Vagina (tissue), 2 donors: Measurements from ENCODE around the gene TRMT1L. TPM values are rescaled to one million over a fixed set of nuclear protein-coding genes. Genes with fewer than 3 reads are reported as not detected.

Experiments
- DNase-seq, 2 donors: peaks; one replicate each; pipeline ENCODE4 v3.0.0-alpha.2; 2017; ENCODE audit errors: extremely low spot score in 2 of 2
- H3K27ac ChIP-seq: fragments of 200-600 bp; sonication (generic); one replicate; pipeline ENCODE4 v1.5.1; 2019
- H3K27me3 ChIP-seq: fragments of 200-600 bp; sonication (generic); one replicate; pipeline ENCODE4 v1.5.1; 2019
- H3K36me3 ChIP-seq, 2 donors: fragments of 200-600 bp; sonication (generic); one replicate each; pipeline ENCODE4 v1.5.1; 2017 to 2019
- H3K4me1 ChIP-seq: fragments of 200-600 bp; sonication (generic); one replicate; pipeline ENCODE4 v1.5.1; 2019
- H3K4me3 ChIP-seq, 2 donors: fragments of 200-600 bp; sonication (generic); 1 replicate in 1 of 2; 2 replicates in 1 of 2; pipeline ENCODE4 v1.5.1; 2016 to 2019
- H3K9me3 ChIP-seq: fragments of 200-600 bp; sonication (generic); one replicate; pipeline ENCODE4 v1.5.1; 2019
- CTCF ChIP-seq, 3 experiments: fragments of 450-650 bp in 2 of 3; fragments of 200-600 bp in 1 of 3; sonication (generic) in 1 of 3; IDR thresholded peaks; one replicate each; pipeline ENCODE4 v1.5.1; 2017 to 2019; ENCODE audit warnings: antibody characterized with exemption in 3 of 3, mild to moderate bottlenecking in 2 of 3, moderate library complexity in 2 of 3
- POLR2A ChIP-seq, 2 donors: fragments of 450-650 bp; IDR thresholded peaks; one replicate each; pipeline ENCODE4 v1.6.1; 2017; ENCODE audit warnings: antibody characterized with exemption in 2 of 2, mild to moderate bottlenecking in 2 of 2, moderate library complexity in 2 of 2
- POLR2AphosphoS5 ChIP-seq, 2 donors: sonication (generic); formaldehyde crosslinking; IDR thresholded peaks; one replicate each; pipeline ENCODE4 v1.9.0; 2017; ENCODE audit warnings: antibody characterized with exemption in 2 of 2, mild to moderate bottlenecking in 2 of 2, low read depth in 1 of 2; ENCODE audit not compliant: insufficient read depth in 1 of 2
- intact Hi-C: fragments of 100-400 bp; cut with DNase I; formaldehyde crosslinking; loops from one replicate; pipeline ENCODE4 v1.15.1; 2023
- total RNA-seq: library from RNA; depleted of rRNA; stranded (reverse); fragments of >200 nt; gene quantifications from one replicate; pipeline ENCODE4 v1.2.3, GENCODE V29; 2016

Gene TRMT1L
- total RNA-seq, 1 donor from 2014 or later: 23.1 TPM

- no peaks in the 10 kb centered on the region for H3K4me1 ChIP-seq
- H3K27ac ChIP-seq: no peak overlapping the region
- intact Hi-C loops: no loop called here
- DNase-seq: no peak
- TF ChIP-seq CTCF (IDR thresholded peaks at IDR 0.05): no peak
- TF ChIP-seq POLR2A (IDR thresholded peaks at IDR 0.05): no peak
- no peak for TF ChIP-seq POLR2AphosphoS5 (IDR thresholded peaks at IDR 0.05; ENCODE audit: insufficient read depth in 1 of 2, low read depth in 1 of 2)
- no peaks in the 10 kb centered on the region for H3K9me3 ChIP-seq
- no peaks in the 10 kb centered on the region for H3K27me3 ChIP-seq
- H3K4me3 ChIP-seq: no peak overlapping the region
- H3K36me3 ChIP-seq: peaks cover 0 to 14% of the 10 kb centered on the region in 2 donors
Observed at GRCh38 chr1:185087746-185088145, 69.0 kb downstream of the TRMT1L start.

GRCh38 chr1:185087101-185087500 is 69.7 kb downstream of the TRMT1L start:
- H3K9me3 ChIP-seq: no peaks in the 10 kb centered on the region
- no peaks in the 10 kb centered on the region for H3K4me1 ChIP-seq
- DNase-seq: no peak
- TF ChIP-seq POLR2AphosphoS5 (IDR thresholded peaks at IDR 0.05; ENCODE audit: insufficient read depth in 1 of 2, low read depth in 1 of 2) (no peak), CTCF (IDR thresholded peaks at IDR 0.05) (no peak), POLR2A (IDR thresholded peaks at IDR 0.05) (no peak)
- intact Hi-C loops: no loop called here
- H3K27me3 ChIP-seq: no peaks in the 10 kb centered on the region
- peaks cover 0 to 14% of the 10 kb centered on the region in 2 donors for H3K36me3 ChIP-seq
- no peak overlapping the region for H3K4me3 ChIP-seq
- no peak overlapping the region for H3K27ac ChIP-seq

GRCh38 chr1:185083818-185084217 is 72.9 kb downstream of the TRMT1L start:
- no peaks in the 10 kb centered on the region for H3K27me3 ChIP-seq
- H3K4me1 ChIP-seq: peaks cover 7% of the 10 kb centered on the region
- no peak overlapping the region for H3K4me3 ChIP-seq
- TF ChIP-seq POLR2AphosphoS5 (IDR thresholded peaks at IDR 0.05; ENCODE audit: insufficient read depth in 1 of 2, low read depth in 1 of 2) (no peak), POLR2A (IDR thresholded peaks at IDR 0.05) (no peak), CTCF (IDR thresholded peaks at IDR 0.05) (no peak)
- intact Hi-C loops: no loop called here
- no peaks in the 10 kb centered on the region for H3K9me3 ChIP-seq
- no peak overlapping the region for H3K27ac ChIP-seq
- DNase-seq: no peak
- peaks cover 0 to 5% of the 10 kb centered on the region in 2 donors for H3K36me3 ChIP-seq

GRCh38 chr1:185080422-185080821 is 76.3 kb downstream of the TRMT1L start:
- no peak for TF ChIP-seq POLR2A (IDR thresholded peaks at IDR 0.05)
- no peak for TF ChIP-seq CTCF (IDR thresholded peaks at IDR 0.05)
- TF ChIP-seq POLR2AphosphoS5 (IDR thresholded peaks at IDR 0.05; ENCODE audit: insufficient read depth in 1 of 2, low read depth in 1 of 2): no peak
- intact Hi-C loops: no loop called here
- Histone ChIP-seq H3K4me1 (peaks cover 11% of the 10 kb centered on the region), H3K27ac (no peak overlapping the region), H3K4me3 (no peak overlapping the region), H3K36me3 (no peaks in the 10 kb centered on the region), H3K9me3 (no peaks in the 10 kb centered on the region), H3K27me3 (no peaks in the 10 kb centered on the region)
- DNase-seq: no peak

- Histone ChIP-seq H3K4me1 (peaks cover 11% of the 10 kb centered on the region), H3K9me3 (no peaks in the 10 kb centered on the region), H3K36me3 (no peaks in the 10 kb centered on the region), H3K27me3 (no peaks in the 10 kb centered on the region), H3K27ac (no peak overlapping the region), H3K4me3 (no peak overlapping the region)
- DNase-seq: no peak
- TF ChIP-seq CTCF (IDR thresholded peaks at IDR 0.05) (no peak), POLR2AphosphoS5 (IDR thresholded peaks at IDR 0.05; ENCODE audit: insufficient read depth in 1 of 2, low read depth in 1 of 2) (no peak), POLR2A (IDR thresholded peaks at IDR 0.05) (no peak)
- intact Hi-C loops: no loop called here
Observed at GRCh38 chr1:185077374-185077773, 79.4 kb downstream of the TRMT1L start.
